Measurements from ENCODE around the gene HAUS7. TPM values are rescaled to one million over a fixed set of nuclear protein-coding genes. Genes with fewer than 3 reads are reported as not detected.

The HAUS7 gene
- total RNA-seq, 1 donor from 2014 or later, result 60.3 TPM

- Mint-ChIP-seq H3K4me1 (ENCODE audit: unreplicated experiment) (no peaks in the 10 kb centered on the region), H3K36me3 (ENCODE audit: unreplicated experiment) (no peaks in the 10 kb centered on the region), H3K27ac (ENCODE audit: unreplicated experiment) (no peak overlapping the region), H3K4me3 (ENCODE audit: unreplicated experiment) (no peak overlapping the region), H3K9me3 (ENCODE audit: unreplicated experiment) (no peaks in the 10 kb centered on the region), H3K27me3 (ENCODE audit: unreplicated experiment) (peaks cover 3% of the 10 kb centered on the region)
- DNase-seq (ENCODE audit: extremely low spot score, unreplicated experiment), result no peak
- TF ChIP-seq, protein P1, sequence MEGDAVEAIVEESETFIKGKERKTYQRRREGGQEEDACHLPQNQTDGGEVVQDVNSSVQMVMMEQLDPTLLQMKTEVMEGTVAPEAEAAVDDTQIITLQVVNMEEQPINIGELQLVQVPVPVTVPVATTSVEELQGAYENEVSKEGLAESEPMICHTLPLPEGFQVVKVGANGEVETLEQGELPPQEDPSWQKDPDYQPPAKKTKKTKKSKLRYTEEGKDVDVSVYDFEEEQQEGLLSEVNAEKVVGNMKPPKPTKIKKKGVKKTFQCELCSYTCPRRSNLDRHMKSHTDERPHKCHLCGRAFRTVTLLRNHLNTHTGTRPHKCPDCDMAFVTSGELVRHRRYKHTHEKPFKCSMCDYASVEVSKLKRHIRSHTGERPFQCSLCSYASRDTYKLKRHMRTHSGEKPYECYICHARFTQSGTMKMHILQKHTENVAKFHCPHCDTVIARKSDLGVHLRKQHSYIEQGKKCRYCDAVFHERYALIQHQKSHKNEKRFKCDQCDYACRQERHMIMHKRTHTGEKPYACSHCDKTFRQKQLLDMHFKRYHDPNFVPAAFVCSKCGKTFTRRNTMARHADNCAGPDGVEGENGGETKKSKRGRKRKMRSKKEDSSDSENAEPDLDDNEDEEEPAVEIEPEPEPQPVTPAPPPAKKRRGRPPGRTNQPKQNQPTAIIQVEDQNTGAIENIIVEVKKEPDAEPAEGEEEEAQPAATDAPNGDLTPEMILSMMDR (IDR thresholded peaks at IDR 0.05), result no peak
Measured at GRCh38 chrX:153416781-153417450, 53.5 kb downstream of the HAUS7 start.

- TF ChIP-seq, protein P1 (IDR thresholded peaks at IDR 0.05), result no peak
- no peak overlapping the region for H3K27ac Mint-ChIP-seq (ENCODE audit: unreplicated experiment)
- H3K4me1 Mint-ChIP-seq (ENCODE audit: unreplicated experiment), result no peaks in the 10 kb centered on the region
- H3K4me3 Mint-ChIP-seq (ENCODE audit: unreplicated experiment), result no peak overlapping the region
- H3K9me3 Mint-ChIP-seq (ENCODE audit: unreplicated experiment), result no peaks in the 10 kb centered on the region
- H3K27me3 Mint-ChIP-seq (ENCODE audit: unreplicated experiment), result peaks cover 4% of the 10 kb centered on the region
- H3K36me3 Mint-ChIP-seq (ENCODE audit: unreplicated experiment), result no peaks in the 10 kb centered on the region
- no peak for DNase-seq (ENCODE audit: extremely low spot score, unreplicated experiment)
Measured at GRCh38 chrX:153414856-153415510, 55.4 kb downstream of the HAUS7 start.

- no peaks in the 10 kb centered on the region for H3K9me3 Mint-ChIP-seq (ENCODE audit: unreplicated experiment)
- H3K4me1 Mint-ChIP-seq (ENCODE audit: unreplicated experiment), result no peaks in the 10 kb centered on the region
- TF ChIP-seq, protein P1 (IDR thresholded peaks at IDR 0.05), result no peak
- DNase-seq (ENCODE audit: extremely low spot score, unreplicated experiment), result no peak
- no peak overlapping the region for H3K27ac Mint-ChIP-seq (ENCODE audit: unreplicated experiment)
- H3K4me3 Mint-ChIP-seq (ENCODE audit: unreplicated experiment), result no peak overlapping the region
- no peaks in the 10 kb centered on the region for H3K36me3 Mint-ChIP-seq (ENCODE audit: unreplicated experiment)
- H3K27me3 Mint-ChIP-seq (ENCODE audit: unreplicated experiment), result peaks cover 4% of the 10 kb centered on the region
Measured at GRCh38 chrX:153413731-153414130, 56.6 kb downstream of the HAUS7 start.

GRCh38 chrX:153412746-153413720 lies 57.3 kb downstream of the HAUS7 start:
- DNase-seq (ENCODE audit: extremely low spot score, unreplicated experiment), result no peak
- H3K27me3 Mint-ChIP-seq (ENCODE audit: unreplicated experiment), result peaks cover 4% of the 10 kb centered on the region
- TF ChIP-seq, protein P1 (IDR thresholded peaks at IDR 0.05), result peak; percentile 11
- H3K36me3 Mint-ChIP-seq (ENCODE audit: unreplicated experiment), result no peaks in the 10 kb centered on the region
- no peak overlapping the region for H3K4me3 Mint-ChIP-seq (ENCODE audit: unreplicated experiment)
- H3K9me3 Mint-ChIP-seq (ENCODE audit: unreplicated experiment), result no peaks in the 10 kb centered on the region
- H3K27ac Mint-ChIP-seq (ENCODE audit: unreplicated experiment), result no peak overlapping the region
- H3K4me1 Mint-ChIP-seq (ENCODE audit: unreplicated experiment), result no peaks in the 10 kb centered on the region
